SK-N-SH (cell line): ENCODE data around the gene NPY2R.

Experiments used
- CTCF ChIP-seq: fragments of 200-600 bp; sonication (generic); IDR thresholded peaks from 2 replicates; pipeline ENCODE4 v1.6.1; 2017; ENCODE audit warnings: antibody characterized with exemption, mild to moderate bottlenecking, moderate library complexity
- EP300 ChIP-seq, 2 experiments: IDR thresholded peaks; 2 replicates each; pipeline versions ENCODE4 v1.4.0 to v1.6.1; 2012; ENCODE audit warnings: borderline replicate concordance in 1 of 2, low read depth in 1 of 2, low read length in 1 of 2
- POLR2AphosphoS5 ChIP-seq: IDR thresholded peaks from 2 replicates; pipeline ENCODE4 v1.6.1; 2012; ENCODE audit warnings: low read depth, low read length

DNA sequence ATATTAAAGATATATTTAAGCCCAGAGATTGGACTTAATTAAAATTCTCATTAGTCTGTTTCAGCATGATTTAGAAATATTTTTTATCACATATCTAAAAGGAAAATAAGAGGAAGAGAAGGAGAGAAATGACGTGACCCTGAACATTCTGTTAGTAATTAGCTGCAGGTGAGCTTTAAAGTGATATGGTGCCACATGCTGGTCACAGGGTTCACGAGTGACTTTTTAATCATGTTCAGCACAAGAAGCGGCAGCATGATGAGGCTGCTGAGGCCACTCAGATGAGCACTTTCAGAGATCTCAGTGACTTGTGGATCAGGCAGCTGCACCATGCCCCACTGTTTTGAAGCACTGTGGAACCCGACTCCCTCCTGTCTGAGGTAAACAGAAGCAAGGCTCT, 37.9 kb upstream of the NPY2R start:
- no peak for TF ChIP-seq CTCF
- TF ChIP-seq POLR2AphosphoS5: no peak
- no peak for TF ChIP-seq EP300 (IDR thresholded peaks at IDR 0.05; ENCODE audit: borderline replicate concordance in 1 of 2, low read depth in 1 of 2, low read length in 1 of 2)
